HCT116 (cell line): ENCODE data around the gene GPC1. TPM values are rescaled to one million over a fixed set of nuclear protein-coding genes. Genes with fewer than 3 reads are reported as not detected.

Experiments
- ATAC-seq: fragments of 200-7000 bp; cut with Tn5 transposase; 2 replicates; pipeline ENCODE4 v1.9.1; 2020; ENCODE audit warnings: mild to moderate bottlenecking, moderate library complexity
- BruUV-seq: library from RNA; stranded (reverse); fragments of 400-500 nt; replicated peaks from 2 replicates; lab custom pipeline; 2021; lab: Mats Ljungman, UMichigan
- CTCF ChIA-PET: fragments of 300-600 bp; sonication (Branson Sonifier 250); formaldehyde crosslinking; loops from one replicate; lab custom pipeline; 2021; ENCODE audit warnings: antibody characterized with exemption; lab: Charles Lee
- POLR2A ChIA-PET: fragments of 300-600, 350-600 bp; sonication (Branson Sonifier 250); formaldehyde crosslinking; loops from one replicate; lab custom pipeline; 2021; ENCODE audit warnings: antibody characterized with exemption; lab: Charles Lee
- RAD21 ChIA-PET, 2 experiments: fragments of 300-600 bp; sonication (Branson Sonifier 250); formaldehyde crosslinking; loops; one replicate each; lab custom pipeline; 2023; ENCODE audit warnings: low total read pairs in 2 of 2; ENCODE audit not compliant: uncharacterized antibody in 2 of 2, unreplicated experiment in 2 of 2, low non-redundant PET in 1 of 2; lab: Charles Lee
- DNase-seq: peaks from one replicate; pipeline ENCODE4 v3.0.0-alpha.2; 2010; ENCODE audit warnings: low read depth, low spot score
- H2AFZ ChIP-seq: fragments of 200-600 bp; shearing (Covaris generic), sonication (generic); 2 replicates; pipeline ENCODE4 v1.6.1; 2017; ENCODE audit warnings: low read depth, mixed run types, mixed read lengths, antibody characterized with exemption, low read length; ENCODE audit not compliant: poor library complexity, severe bottlenecking
- H3K27ac ChIP-seq: 2 replicates; pipeline ENCODE4 v1.5.1; 2012; ENCODE audit warnings: low read depth, low read length
- H3K27me3 ChIP-seq: fragments of 200-600 bp; sonication (generic); 2 replicates; pipeline ENCODE4 v1.6.1; 2016; ENCODE audit warnings: mixed run types, low read length, mixed read lengths; ENCODE audit not compliant: insufficient read depth
- H3K36me3 ChIP-seq, 2 experiments: fragments of 200-500 bp in 1 of 2; fragments of 200-600 bp in 1 of 2; sonication (Bioruptor generic) in 1 of 2; sonication (generic) in 1 of 2; 2 replicates each; pipeline versions ENCODE4 v1.5.1 to v1.6.1; 2014 to 2016; ENCODE audit warnings: low read length in 2 of 2, inconsistent platforms in 1 of 2, mixed read lengths in 1 of 2, mixed run types in 1 of 2; ENCODE audit not compliant: insufficient read depth in 2 of 2, control insufficient read depth in 1 of 2
- H3K4me1 ChIP-seq, 2 experiments: fragments of 200-600 bp in 1 of 2; sonication (generic) in 1 of 2; 2 replicates each; pipeline versions ENCODE4 v1.5.1 to v1.6.1; 2012 to 2017; ENCODE audit warnings: low read length in 2 of 2, inconsistent platforms in 1 of 2, mild to moderate bottlenecking in 1 of 2, mixed read lengths in 1 of 2, mixed run types in 1 of 2, moderate library complexity in 1 of 2; ENCODE audit not compliant: insufficient read depth in 2 of 2, control insufficient read depth in 1 of 2
- H3K4me2 ChIP-seq: fragments of 200-600 bp; sonication (generic); 2 replicates; pipeline ENCODE4 v1.6.1; 2017; ENCODE audit warnings: mixed run types, low read length, mixed read lengths
- H3K4me3 ChIP-seq, 2 experiments: fragments of 200-600 bp in 1 of 2; sonication (generic) in 1 of 2; replicated peaks in 1 of 2; 2 replicates each; pipeline ENCODE4 v1.5.1; 2011 to 2016; ENCODE audit warnings: low read length in 2 of 2, control low read depth in 1 of 2, low read depth in 1 of 2, mild to moderate bottlenecking in 1 of 2, mixed read lengths in 1 of 2, mixed run types in 1 of 2
- H3K79me2 ChIP-seq: fragments of 200-600 bp; sonication (generic); 2 replicates; pipeline ENCODE4 v1.6.1; 2017; ENCODE audit warnings: mild to moderate bottlenecking, mixed run types, low read length, moderate library complexity, mixed read lengths; ENCODE audit not compliant: insufficient read depth
- H3K9ac ChIP-seq: fragments of 200-600 bp; sonication (generic); 2 replicates; pipeline ENCODE4 v1.6.1; 2016; ENCODE audit warnings: low read length, mixed read lengths
- H3K9me2 ChIP-seq: fragments of 200-600 bp; sonication (generic), shearing (Covaris generic); 2 replicates; pipeline ENCODE4 v1.6.1; 2017; ENCODE audit warnings: mixed run types, mild to moderate bottlenecking, moderate library complexity; ENCODE audit not compliant: insufficient read depth
- H3K9me3 ChIP-seq, 2 experiments: fragments of 200-500 bp in 1 of 2; fragments of 200-600 bp in 1 of 2; sonication (Bioruptor generic) in 1 of 2; sonication (generic) in 1 of 2; 2 replicates each; pipeline ENCODE4 v1.6.1; 2014 to 2017; ENCODE audit warnings: low read length in 2 of 2, mixed read lengths in 2 of 2, inconsistent platforms in 1 of 2, low read depth in 1 of 2, mild to moderate bottlenecking in 1 of 2, mixed run types in 1 of 2, moderate library complexity in 1 of 2; ENCODE audit not compliant: control insufficient read depth in 1 of 2, insufficient read depth in 1 of 2
- H4K20me1 ChIP-seq: fragments of 200-600 bp; sonication (generic), shearing (Covaris generic); 2 replicates; pipeline ENCODE4 v1.6.1; 2017; ENCODE audit warnings: mixed run types, mild to moderate bottlenecking, moderate library complexity; ENCODE audit not compliant: insufficient read depth
- ATF3 ChIP-seq: IDR thresholded peaks from 2 replicates; pipeline ENCODE4 v1.6.1; 2012
- CEBPB ChIP-seq: IDR thresholded peaks from 2 replicates; pipeline ENCODE4 v1.6.1; 2012; ENCODE audit warnings: low read depth
- CTCF ChIP-seq, 3 experiments: fragments of 200-600 bp in 1 of 3; sonication (generic) in 1 of 3; IDR thresholded peaks in 2 of 3; conservative IDR thresholded peaks in 1 of 3; 2 replicates each; pipeline ENCODE4 v1.5.1; 2012 to 2017; ENCODE audit warnings: low read depth in 2 of 3, low read length in 2 of 3, antibody characterized with exemption in 1 of 3, borderline replicate concordance in 1 of 3, control low read depth in 1 of 3, mild to moderate bottlenecking in 1 of 3, mixed read lengths in 1 of 3, mixed run types in 1 of 3, moderate library complexity in 1 of 3; ENCODE audit not compliant: insufficient read depth in 1 of 3
- EGR1 ChIP-seq: IDR thresholded peaks from 2 replicates; pipeline ENCODE4 v1.6.1; 2012; ENCODE audit warnings: low read depth
- ELF1 ChIP-seq: IDR thresholded peaks from 2 replicates; pipeline ENCODE4 v1.6.1; 2012; ENCODE audit warnings: low read depth, borderline replicate concordance
- EZH2 ChIP-seq: fragments of 200-600 bp; sonication (generic); IDR thresholded peaks from 2 replicates; pipeline ENCODE4 v1.6.1; 2017; ENCODE audit warnings: antibody characterized with exemption, mixed run types
- JUND ChIP-seq: IDR thresholded peaks from 2 replicates; pipeline ENCODE4 v1.6.1; 2012
- MAX ChIP-seq: IDR thresholded peaks from 2 replicates; pipeline ENCODE4 v1.6.1; 2012
- RAD21 ChIP-seq: IDR thresholded peaks from 2 replicates; pipeline ENCODE4 v1.6.1; 2012; ENCODE audit warnings: low read depth, mild to moderate bottlenecking
- SIN3A ChIP-seq: IDR thresholded peaks from 2 replicates; pipeline ENCODE4 v1.6.1; 2012; ENCODE audit warnings: low read depth
- YY1 ChIP-seq: IDR thresholded peaks from 2 replicates; pipeline ENCODE4 v1.6.1; 2011; ENCODE audit warnings: low read length, low read depth, moderate library complexity, mild to moderate bottlenecking; ENCODE audit not compliant: insufficient replicate concordance; ENCODE audit errors: extremely low read depth
- ZBTB33 ChIP-seq: IDR thresholded peaks from 2 replicates; pipeline ENCODE4 v1.6.1; 2011; ENCODE audit warnings: mild to moderate bottlenecking, low read length, moderate library complexity; ENCODE audit not compliant: insufficient replicate concordance; ENCODE audit errors: extremely low read depth
- ZFX ChIP-seq: fragments of 450-650 bp; IDR thresholded peaks from 2 replicates; pipeline ENCODE4 v1.6.1; 2017
- ZNF274 ChIP-seq: fragments of 200-500 bp; sonication (Bioruptor generic); IDR thresholded peaks from 2 replicates; pipeline ENCODE4 v1.6.1; 2014; ENCODE audit warnings: mild to moderate bottlenecking, low read depth, low read length, inconsistent platforms
- intact Hi-C: fragments of 100-400 bp; cut with micrococcal nuclease; formaldehyde crosslinking; loops from 2 replicates; pipeline ENCODE4 v1.10.0; 2022
- total RNA-seq: library from RNA; stranded (reverse); gene quantifications from one replicate; pipeline ENCODE4 v1.2.1, GENCODE V29; 2021; ENCODE audit not compliant: unreplicated experiment

The GPC1 gene
- total RNA-seq, 1 experiment from 2014 or later, result 79.1 TPM

- H3K9me3 ChIP-seq, result no peaks in the 10 kb centered on the region
- no peaks in the 10 kb centered on the region for H4K20me1 ChIP-seq
- no peak overlapping the region for H3K4me2 ChIP-seq
- no peak overlapping the region for H3K4me3 ChIP-seq
- H3K9me2 ChIP-seq, result no peaks in the 10 kb centered on the region
- no TSS peak for BruUV-seq
- no peak overlapping the region for H3K27ac ChIP-seq
- H3K36me3 ChIP-seq, result peaks cover 0 to 15% of the 10 kb centered on the region in 2 experiments; a peak in 2 of 4 replicates
- H2AFZ ChIP-seq, result no peak overlapping the region
- no peaks in the 10 kb centered on the region for H3K27me3 ChIP-seq
- CTCF ChIA-PET, result no interaction called here
- RAD21 ChIA-PET, result interaction anchor here in 1 of 2 experiments (0.7 kb wide), 1 partner anchor 14 kb away, joined by 3 read pairs; no protein-coding TSS in a partner anchor
- POLR2A ChIA-PET, result no interaction called here
- DNase-seq, result no peak
- TF ChIP-seq CTCF (IDR thresholded peaks at IDR 0.05 in 2 of 3, conservative IDR thresholded peaks at IDR 0.05 in 1 of 3; ENCODE audit: borderline replicate concordance in 1 of 3, insufficient read depth in 1 of 3, low read depth in 2 of 3, low read length in 2 of 3) (no peak), ZNF274 (no peak), MAX (no peak), EZH2 (no peak), JUND (no peak), SIN3A (no peak), ZFX (no peak), ZBTB33 (no peak), CEBPB (no peak), EGR1 (no peak), YY1 (no peak), ELF1 (no peak), ATF3 (no peak), RAD21 (no peak)
- no peak for ATAC-seq
- no peaks in the 10 kb centered on the region for H3K79me2 ChIP-seq
- no peaks in the 10 kb centered on the region for H3K4me1 ChIP-seq
- no peak overlapping the region for H3K9ac ChIP-seq
- intact Hi-C loops, result no loop called here
These were observed 28.5 kb downstream of the GPC1 start for GRCh38 chr2:240463866-240464481.
